OCI-LY7 (cell line): ENCODE measurements around the gene KIZ. TPM values are rescaled to one million over a fixed set of nuclear protein-coding genes. Genes with fewer than 3 reads are reported as not detected.

Experiments
- BruUV-seq: library from RNA; stranded (reverse); fragments of 400-500 nt; replicated peaks from 2 replicates; lab custom pipeline; 2021; lab: Mats Ljungman, UMichigan
- CTCF ChIA-PET: fragments of 300-600 bp; sonication (Branson Sonifier 250); formaldehyde crosslinking; loops from one replicate; lab custom pipeline; 2022; ENCODE audit warnings: antibody characterized with exemption; ENCODE audit not compliant: unreplicated experiment; lab: Charles Lee
- POLR2A ChIA-PET: fragments of 300-600 bp; sonication (Branson Sonifier 250); formaldehyde crosslinking; loops from one replicate; lab custom pipeline; 2022; ENCODE audit warnings: antibody characterized with exemption; lab: Charles Lee
- DNase-seq: peaks from one replicate; pipeline ENCODE4 v3.0.0-alpha.2; 2015; ENCODE audit warnings: low spot score
- H2AFZ ChIP-seq: fragments of 200-600 bp; sonication (generic), shearing (Covaris generic); 2 replicates; pipeline ENCODE4 v1.6.1; 2014; ENCODE audit warnings: mild to moderate bottlenecking, antibody characterized with exemption, low read length, moderate library complexity
- H3K27ac ChIP-seq: fragments of 200-600 bp; sonication (generic); 2 replicates; pipeline ENCODE4 v1.5.1; 2014; ENCODE audit warnings: mixed run types, low read depth, mild to moderate bottlenecking, moderate library complexity, low read length, inconsistent platforms; ENCODE audit not compliant: poor library complexity, severe bottlenecking
- H3K36me3 ChIP-seq: fragments of 200-600 bp; sonication (generic); 2 replicates; pipeline ENCODE4 v1.6.1; 2014; ENCODE audit warnings: mild to moderate bottlenecking, antibody characterized with exemption, low read length, moderate library complexity, mixed read lengths; ENCODE audit not compliant: insufficient read depth
- H3K4me1 ChIP-seq: fragments of 200-600 bp; sonication (generic); 2 replicates; pipeline ENCODE4 v1.5.1; 2014; ENCODE audit warnings: mild to moderate bottlenecking, low read length; ENCODE audit not compliant: insufficient read depth, poor library complexity, severe bottlenecking
- H3K4me2 ChIP-seq: fragments of 200-600 bp; sonication (generic); 2 replicates; pipeline ENCODE4 v1.6.1; 2014; ENCODE audit warnings: mild to moderate bottlenecking, low read length
- H3K4me3 ChIP-seq: fragments of 200-600 bp; sonication (generic); 2 replicates; pipeline ENCODE4 v1.5.1; 2014; ENCODE audit warnings: mild to moderate bottlenecking, low read depth, low read length; ENCODE audit not compliant: poor library complexity, severe bottlenecking
- H3K79me2 ChIP-seq: fragments of 200-600 bp; sonication (generic); 2 replicates; pipeline ENCODE4 v1.6.1; 2016; ENCODE audit warnings: low read depth, mild to moderate bottlenecking, low read length, moderate library complexity, mixed read lengths; ENCODE audit not compliant: insufficient read depth
- H3K9me2 ChIP-seq: fragments of 200-600 bp; sonication (generic); 2 replicates; pipeline ENCODE4 v1.6.1; 2016; ENCODE audit warnings: mild to moderate bottlenecking, low read length, mixed read lengths; ENCODE audit not compliant: insufficient read depth
- H3K9me3 ChIP-seq: fragments of 200-600 bp; sonication (generic); 2 replicates; pipeline ENCODE4 v1.6.1; 2014; ENCODE audit warnings: mild to moderate bottlenecking, mixed run types, low read length, mixed read lengths
- H4K20me1 ChIP-seq: fragments of 200-600 bp; sonication (generic); 2 replicates; pipeline ENCODE4 v1.6.1; 2014; ENCODE audit warnings: mild to moderate bottlenecking, antibody characterized with exemption, low read length, moderate library complexity, mixed read lengths; ENCODE audit not compliant: insufficient read depth
- CTCF ChIP-seq: fragments of 200-600 bp; sonication (generic); conservative IDR thresholded peaks from 2 replicates; pipeline ENCODE4 v1.5.1; 2014; ENCODE audit warnings: mild to moderate bottlenecking, antibody characterized with exemption, low read length, moderate library complexity, mixed read lengths
- EZH2phosphoT487 ChIP-seq: fragments of 200-600 bp; sonication (generic); IDR thresholded peaks from 2 replicates; pipeline ENCODE4 v1.6.1; 2018; ENCODE audit warnings: low read depth, borderline replicate concordance, mild to moderate bottlenecking, mixed run types, antibody characterized with exemption, low read length, moderate library complexity, mixed read lengths
- intact Hi-C: fragments of 100-400 bp; cut with micrococcal nuclease; formaldehyde crosslinking; loops from one replicate; pipeline ENCODE4 v1.10.0; 2022; ENCODE audit not compliant: unreplicated experiment
- total RNA-seq, 2 experiments: library from RNA; depleted of rRNA in 1 of 2; stranded (reverse); fragments of >200 nt in 1 of 2; shearing (Covaris generic) in 1 of 2; gene quantifications; 2 replicates each; pipeline ENCODE4 v1.2.3, GENCODE V29; 2014 to 2022

Gene KIZ
- total RNA-seq, 2 experiments from 2014 or later: 16.0 to 23.7 TPM

- Histone ChIP-seq H3K4me3 (no peak overlapping the region), H3K36me3 (no peaks in the 10 kb centered on the region), H2AFZ (no peak overlapping the region), H4K20me1 (no peaks in the 10 kb centered on the region), H3K9me2 (no peaks in the 10 kb centered on the region), H3K4me2 (no peak overlapping the region), H3K27ac (no peak overlapping the region), H3K79me2 (no peaks in the 10 kb centered on the region), H3K4me1 (peaks cover 6% of the 10 kb centered on the region), H3K9me3 (peaks cover 13% of the 10 kb centered on the region)
- intact Hi-C loops: no loop called here
- peak; percentile 8 for DNase-seq
- no TSS peak for BruUV-seq
- ChIA-PET CTCF (no interaction called here), POLR2A (no interaction called here)
- TF ChIP-seq EZH2phosphoT487: no peak
- TF ChIP-seq CTCF: no peak
These were observed 49.6 kb downstream of the KIZ start for GRCh38 chr20:21175433-21175832.

GRCh38 chr20:21177767-21178166 lies 51.9 kb downstream of the KIZ start:
- Histone ChIP-seq H3K9me2 (no peaks in the 10 kb centered on the region), H3K9me3 (peaks cover 13% of the 10 kb centered on the region), H3K79me2 (no peaks in the 10 kb centered on the region), H4K20me1 (no peaks in the 10 kb centered on the region), H3K36me3 (no peaks in the 10 kb centered on the region), H3K27ac (no peak overlapping the region), H3K4me1 (peaks cover 6% of the 10 kb centered on the region), H3K4me3 (no peak overlapping the region), H3K4me2 (no peak overlapping the region), H2AFZ (no peak overlapping the region)
- no TSS peak for BruUV-seq
- ChIA-PET POLR2A (no interaction called here), CTCF (no interaction called here)
- TF ChIP-seq EZH2phosphoT487 (no peak), CTCF (no peak)
- no peak for DNase-seq
- intact Hi-C loops: no loop called here

DNA sequence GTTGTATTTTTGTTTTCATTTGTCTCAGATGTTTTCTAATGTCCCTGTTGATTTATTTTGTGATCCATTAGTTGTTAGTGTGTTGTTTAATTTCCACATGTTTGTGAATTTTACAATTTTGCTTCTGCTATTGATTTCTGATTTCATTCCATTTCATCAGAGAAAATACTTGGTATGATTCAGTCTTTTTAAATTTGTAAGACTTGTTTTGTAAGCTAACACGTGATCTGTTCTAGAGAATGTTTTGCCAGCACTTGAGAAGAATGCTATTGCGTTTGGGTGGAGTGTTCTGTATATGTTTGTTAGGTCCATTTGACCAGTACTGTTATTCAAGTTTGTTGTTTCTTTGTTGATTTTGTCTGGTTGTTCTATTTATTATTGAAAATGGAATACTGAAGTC lies 53.9 kb downstream of the KIZ start:
- peaks cover 6% of the 10 kb centered on the region for H3K4me1 ChIP-seq
- no peaks in the 10 kb centered on the region for H3K9me2 ChIP-seq
- ChIA-PET CTCF (no interaction called here), POLR2A (interaction anchor here (0.6 to 0.7 kb wide), 2 partner anchors 986 to 1133 kb away, joined by 3 to 4 read pairs; no protein-coding TSS in a partner anchor)
- BruUV-seq: no TSS peak
- H3K79me2 ChIP-seq: no peaks in the 10 kb centered on the region
- H3K27ac ChIP-seq: no peak overlapping the region
- H3K4me2 ChIP-seq: no peak overlapping the region
- intact Hi-C loops: no loop called here
- no peak for TF ChIP-seq EZH2phosphoT487
- TF ChIP-seq CTCF: no peak
- H3K4me3 ChIP-seq: no peak overlapping the region
- no peaks in the 10 kb centered on the region for H4K20me1 ChIP-seq
- no peak for DNase-seq
- H2AFZ ChIP-seq: no peak overlapping the region
- H3K9me3 ChIP-seq: peaks cover 13% of the 10 kb centered on the region
- H3K36me3 ChIP-seq: no peaks in the 10 kb centered on the region
